Skin of body (tissue), 2 donors: Measurements from ENCODE around the gene PPP1R1B. TPM values are rescaled to one million over a fixed set of nuclear protein-coding genes. Genes with fewer than 3 reads are reported as not detected.

Source experiments
- DNase-seq: peaks from one replicate; lab custom pipeline; 2025; lab: John Stamatoyannopoulos, UW
- total RNA-seq: library from RNA; depleted of rRNA; stranded (reverse); fragments of >200 nt; gene quantifications from one replicate; pipeline ENCODE4 v1.2.3, GENCODE V29; 2014

PPP1R1B gene
- total RNA-seq, 1 donor from 2014 or later: 12.8 TPM

DNA sequence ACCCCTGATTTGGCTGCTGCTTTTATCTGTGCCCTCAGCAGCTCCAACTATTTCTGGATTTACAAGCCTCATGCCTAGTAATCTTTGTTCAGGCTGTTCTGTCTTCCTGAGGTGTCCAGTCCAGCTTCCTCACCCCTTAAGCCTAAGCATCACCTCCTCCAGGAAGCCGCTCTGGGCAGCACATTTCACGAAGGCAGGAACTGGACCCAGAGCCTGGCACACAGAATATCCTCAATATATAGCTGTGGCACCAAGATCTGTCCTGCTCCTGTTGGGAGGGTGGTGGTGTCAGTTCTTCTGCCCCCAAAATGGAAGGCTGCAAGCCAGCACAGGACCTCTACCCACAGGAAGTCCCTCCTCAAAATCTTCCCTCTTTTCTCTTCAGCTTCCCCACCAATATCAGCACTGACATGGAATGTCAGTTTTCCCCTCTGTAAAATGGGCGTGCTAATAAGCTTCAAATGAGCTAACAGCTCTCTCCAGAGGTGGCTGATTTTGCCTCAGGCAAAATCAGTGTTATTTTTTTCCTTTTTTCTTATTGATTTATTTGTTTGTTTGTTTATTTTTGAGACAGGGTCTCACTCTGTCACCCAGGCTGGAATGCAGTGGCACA lies 12.1 kb upstream of the PPP1R1B start:
- DNase-seq: no peak

DNA sequence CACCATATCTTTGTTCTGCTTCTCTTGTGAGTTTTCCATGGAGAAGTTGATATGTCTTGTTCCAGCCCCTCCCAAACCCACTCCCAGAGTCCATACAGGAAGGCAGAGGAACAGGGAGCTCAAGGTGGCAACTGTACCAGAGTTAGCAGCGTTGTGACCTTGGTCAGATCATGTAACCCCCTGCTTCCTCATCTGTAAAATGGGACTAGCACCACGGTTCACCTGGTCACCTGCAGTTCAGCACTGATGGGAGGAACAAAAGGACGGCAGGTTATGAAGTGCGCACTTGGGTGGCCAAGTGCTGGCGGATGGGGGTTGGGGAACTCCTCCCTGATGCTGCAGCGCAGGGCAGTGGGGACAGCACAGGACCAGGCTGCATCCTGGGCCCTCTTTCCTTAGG lies 11.3 kb upstream of the PPP1R1B start:
- no peak for DNase-seq

DNA sequence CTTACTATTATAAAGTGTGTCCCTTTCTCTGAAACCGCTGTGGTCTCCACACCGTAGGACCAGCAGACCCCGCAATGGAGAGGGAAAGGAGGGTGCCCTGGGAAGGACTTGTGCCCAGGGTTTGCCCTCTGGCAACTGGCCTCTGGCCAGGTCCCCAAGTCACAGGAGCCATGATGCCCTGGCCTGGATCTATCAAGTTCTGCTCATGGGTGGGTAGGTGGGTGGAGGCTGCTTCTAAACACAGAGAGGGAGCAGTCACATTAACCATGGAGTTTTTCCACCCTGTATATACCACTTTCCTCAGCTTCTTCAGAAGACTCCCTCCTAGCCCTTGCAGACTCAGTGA lies 9.7 kb upstream of the PPP1R1B start:
- no peak for DNase-seq

DNA sequence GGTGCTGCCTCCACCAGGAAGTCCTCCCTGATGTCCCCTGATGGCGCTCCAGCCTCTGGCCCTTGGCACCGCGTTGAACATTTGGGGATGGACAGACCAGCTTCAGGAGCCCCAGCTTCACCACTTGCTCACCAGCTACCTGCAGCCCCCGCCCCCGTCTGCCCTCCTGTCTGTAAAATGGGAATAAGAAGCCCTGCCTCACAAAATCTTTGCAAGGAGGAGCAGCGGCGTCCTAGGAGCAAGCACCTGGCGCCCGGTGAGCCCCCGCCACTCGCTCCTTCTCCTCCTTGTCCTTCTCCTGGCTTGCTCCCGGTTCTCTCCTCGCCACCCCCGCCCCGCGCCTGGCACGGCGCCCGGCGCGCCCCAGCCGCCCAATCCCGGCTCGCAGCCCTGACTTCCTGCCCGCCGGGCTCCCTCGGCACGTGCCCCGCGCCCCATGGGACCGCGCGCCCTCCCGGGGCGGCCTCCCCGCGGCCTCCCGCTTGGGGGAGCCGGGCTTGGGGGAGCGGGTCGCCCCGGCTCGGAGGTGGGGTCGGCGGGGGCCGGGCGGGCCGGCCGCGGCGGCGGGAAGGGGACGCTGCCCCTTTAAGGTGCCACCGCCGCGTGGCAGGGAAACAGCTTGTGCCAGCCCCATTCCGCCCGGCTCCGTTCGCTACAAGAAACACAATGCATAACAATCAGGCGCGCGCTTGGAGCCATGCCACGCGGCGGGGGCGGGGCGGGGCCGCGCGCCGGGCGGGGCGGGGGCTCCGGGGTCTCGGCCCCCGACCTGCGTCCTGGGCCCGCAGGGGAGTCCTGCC lies 9.1 kb upstream of the PPP1R1B start:
- DNase-seq: no peak

DNA sequence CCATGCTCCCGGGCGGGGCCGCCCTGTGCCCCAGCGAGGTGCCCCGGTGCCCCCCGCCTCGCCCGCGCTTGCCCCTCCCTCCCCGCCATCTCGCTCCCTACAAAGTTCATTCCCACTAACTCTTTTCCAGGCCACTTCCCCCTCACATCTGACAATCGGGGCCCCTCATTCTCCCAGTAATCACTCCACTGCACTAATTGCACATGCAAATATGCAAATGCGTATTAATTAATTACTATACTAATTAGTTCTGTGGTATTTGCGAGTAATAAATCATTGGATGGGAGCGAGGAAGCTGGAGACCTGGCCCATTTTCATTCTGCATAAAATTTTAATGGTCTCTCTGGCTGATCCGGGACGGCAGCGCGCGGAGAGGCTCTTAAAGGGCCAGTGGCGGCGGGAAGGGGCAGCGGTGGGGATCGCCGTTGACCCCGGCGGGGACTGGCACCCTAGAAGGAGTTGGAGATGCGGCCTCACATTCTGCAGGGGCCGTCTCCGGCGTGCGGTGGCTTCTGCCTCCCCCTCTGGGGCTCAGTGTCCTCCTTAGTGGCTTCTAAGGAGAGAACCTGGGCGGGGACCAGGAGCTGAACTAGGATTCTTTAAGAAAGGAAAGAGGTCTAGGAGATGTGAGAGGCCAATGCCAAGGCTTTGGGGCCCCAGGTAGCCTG lies 8.4 kb upstream of the PPP1R1B start:
- no peak for DNase-seq

DNA sequence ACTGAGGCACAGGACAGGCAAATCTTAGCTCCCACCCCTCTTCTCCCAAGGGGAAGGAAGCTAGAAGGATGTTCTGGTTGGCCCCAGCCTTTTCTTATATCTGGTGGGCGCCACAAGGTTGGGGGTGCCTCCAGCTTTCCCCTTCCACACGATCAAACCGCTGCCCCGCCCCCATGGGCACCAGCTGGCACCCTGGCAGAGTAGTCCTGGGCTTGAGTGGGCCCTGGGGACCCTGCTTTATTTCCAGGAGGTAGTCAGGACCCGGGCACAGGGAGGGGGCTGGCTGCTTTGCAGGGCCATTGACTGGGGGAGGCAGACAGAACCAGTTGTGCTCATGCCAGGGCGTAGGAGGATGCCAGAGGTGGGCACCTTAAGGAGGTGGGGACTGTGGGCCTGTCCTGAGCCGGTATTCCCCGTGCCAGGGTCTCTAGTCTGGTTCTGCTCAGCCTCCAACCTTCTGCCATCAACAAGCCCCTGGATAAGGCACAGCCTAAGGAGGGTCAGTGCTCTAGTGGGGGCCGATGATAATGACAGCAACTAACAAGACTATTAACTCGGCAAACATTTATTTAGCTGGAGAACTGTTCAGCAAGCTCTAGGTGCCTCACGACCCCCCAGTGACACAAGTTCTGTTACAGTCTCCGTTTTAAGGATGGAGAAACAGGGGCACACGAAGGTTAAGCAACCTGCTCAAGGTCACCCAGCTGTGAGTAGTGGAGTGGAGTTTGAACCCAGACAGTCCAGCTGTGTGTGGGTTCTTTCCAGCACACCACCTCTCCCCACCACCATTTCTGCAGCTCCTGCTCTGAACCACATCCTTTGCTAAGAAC lies 7.6 kb upstream of the PPP1R1B start:
- no peak for DNase-seq

DNA sequence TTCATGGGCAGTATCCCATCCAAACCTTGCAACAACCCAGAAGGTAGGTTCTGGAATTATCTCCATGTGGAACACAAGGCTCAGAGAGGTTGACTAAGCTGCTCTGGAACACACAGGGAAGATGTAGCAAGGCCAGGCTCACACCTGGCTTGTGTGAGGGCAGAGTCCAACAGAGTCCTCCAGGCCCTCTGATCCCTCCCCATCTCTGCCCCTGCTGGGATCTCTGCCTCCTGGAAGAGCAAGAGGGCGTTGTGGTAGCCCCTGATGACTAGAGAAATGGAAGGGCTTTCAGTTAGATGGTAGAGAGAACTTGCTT lies 7.0 kb upstream of the PPP1R1B start:
- DNase-seq: no peak

DNA sequence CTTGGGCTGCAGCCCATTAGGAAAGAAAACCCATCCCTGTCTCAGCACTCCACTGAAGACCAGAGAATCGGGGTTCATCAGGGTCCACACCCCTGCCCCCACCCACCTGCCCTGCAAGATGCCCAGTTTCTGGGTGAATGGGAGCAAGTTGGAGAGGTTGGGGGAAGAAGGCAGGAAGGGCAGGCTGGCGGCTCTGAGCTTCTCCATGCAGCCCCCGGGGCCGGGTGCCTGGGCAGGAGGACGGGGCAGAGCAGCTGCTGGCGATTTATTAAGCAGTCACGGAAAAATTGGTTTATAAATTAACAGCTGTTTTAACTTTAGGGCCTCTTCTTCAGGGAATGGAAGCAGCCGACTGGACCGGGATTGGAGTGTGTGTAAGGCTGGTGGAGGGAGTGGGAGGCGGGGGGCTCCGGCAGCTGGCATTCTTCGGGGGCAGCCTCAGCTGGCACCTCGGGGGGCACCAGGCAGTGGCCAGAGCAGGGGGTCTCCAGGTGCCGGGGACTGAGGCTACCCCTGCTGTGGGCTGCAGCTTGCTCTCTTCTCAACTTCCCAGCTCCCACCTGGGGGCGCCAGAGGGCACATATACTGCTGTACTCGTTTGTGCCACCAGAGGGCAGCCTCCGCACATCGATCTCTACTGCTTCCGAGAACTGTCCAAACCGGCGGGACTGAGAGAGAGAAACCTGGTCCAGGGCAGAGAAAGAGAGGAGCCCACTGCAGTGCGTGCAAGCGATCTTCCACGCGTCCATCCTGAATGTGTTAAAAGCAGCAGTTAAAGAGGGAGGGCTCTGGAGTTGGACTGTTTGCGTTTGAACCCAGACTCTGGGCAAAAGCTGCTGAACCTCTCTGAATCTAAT lies 5.0 kb upstream of the PPP1R1B start:
- DNase-seq: peak; percentile 87

DNA sequence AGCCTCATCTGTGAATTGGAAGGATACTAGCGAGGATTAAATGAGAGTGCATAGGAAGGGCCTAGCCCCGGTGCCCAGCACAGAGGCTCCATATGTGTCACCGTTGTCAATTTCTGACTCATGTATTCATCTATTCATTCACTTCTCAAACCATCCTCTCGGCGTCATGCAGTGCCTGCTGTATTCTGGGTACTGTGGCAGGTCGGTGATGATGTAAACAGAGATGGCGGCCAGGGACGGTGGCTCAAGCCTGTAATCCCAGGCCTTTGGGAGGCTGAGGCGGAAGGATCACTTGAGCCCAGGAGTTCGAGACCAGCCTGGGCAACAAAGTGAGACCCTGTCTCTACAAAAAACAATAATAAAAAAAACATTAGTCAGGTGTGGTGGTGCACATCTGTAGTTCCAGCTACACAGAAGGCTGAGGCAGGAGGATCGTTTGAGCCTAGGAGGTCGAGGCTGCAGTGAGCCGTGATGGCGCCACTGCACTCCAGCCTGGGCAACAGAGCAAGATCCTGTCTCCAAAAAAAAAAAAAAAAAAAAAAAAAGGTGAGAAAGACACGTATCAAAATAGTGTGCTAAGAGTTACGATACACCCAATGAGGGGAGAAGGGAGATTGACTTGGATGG lies 4.3 kb upstream of the PPP1R1B start:
- no peak for DNase-seq

DNA sequence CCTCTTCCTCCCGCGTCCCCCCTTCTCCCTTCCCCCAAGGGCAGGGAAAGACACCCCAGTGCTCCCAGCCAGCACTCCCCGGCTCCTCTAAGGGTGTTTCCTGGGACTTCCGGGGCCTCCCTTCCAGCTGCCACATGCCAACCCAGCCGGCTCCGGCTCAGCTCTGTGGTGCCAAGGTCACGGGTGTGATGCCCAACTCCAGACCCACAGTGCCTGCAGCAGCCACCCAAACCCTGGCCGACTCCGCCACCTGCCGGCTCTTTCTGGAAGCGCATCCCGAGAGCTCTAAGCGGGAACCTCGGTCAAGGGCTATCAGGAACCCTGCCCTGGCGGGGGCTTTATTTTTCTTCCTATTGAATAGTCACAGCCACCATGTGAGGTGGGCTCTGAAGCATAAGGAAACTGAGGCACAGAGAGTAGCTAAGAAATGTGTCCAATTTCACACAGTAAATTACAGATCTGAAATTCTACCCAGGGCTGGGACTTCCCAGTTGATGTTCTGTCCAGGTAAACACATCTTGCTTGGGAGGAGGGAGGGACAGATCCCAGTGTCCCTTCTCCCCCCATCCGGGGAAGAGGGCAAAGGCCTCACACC lies 3.3 kb upstream of the PPP1R1B start:
- peak; percentile 43 for DNase-seq

DNA sequence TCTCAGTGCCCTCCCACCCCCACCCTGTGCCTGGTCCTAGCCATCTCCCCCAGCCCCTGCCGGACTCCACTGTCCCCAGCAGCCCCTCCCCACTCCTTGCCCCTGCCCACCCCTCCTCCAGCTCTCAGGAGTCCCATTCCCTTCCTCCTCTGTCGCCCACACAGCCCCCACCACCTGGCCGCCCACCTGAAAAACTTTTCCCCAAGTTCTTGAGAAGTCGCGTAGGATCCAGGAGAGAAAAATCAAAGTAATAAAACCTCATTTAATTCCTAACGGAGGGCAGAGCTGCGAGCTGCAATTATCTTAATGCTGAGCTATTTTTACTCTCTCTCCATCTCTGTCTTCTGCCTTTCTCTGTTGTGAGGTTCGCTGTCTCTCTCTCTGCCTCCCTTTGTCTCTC lies 2.4 kb upstream of the PPP1R1B start:
- DNase-seq: no peak

DNA sequence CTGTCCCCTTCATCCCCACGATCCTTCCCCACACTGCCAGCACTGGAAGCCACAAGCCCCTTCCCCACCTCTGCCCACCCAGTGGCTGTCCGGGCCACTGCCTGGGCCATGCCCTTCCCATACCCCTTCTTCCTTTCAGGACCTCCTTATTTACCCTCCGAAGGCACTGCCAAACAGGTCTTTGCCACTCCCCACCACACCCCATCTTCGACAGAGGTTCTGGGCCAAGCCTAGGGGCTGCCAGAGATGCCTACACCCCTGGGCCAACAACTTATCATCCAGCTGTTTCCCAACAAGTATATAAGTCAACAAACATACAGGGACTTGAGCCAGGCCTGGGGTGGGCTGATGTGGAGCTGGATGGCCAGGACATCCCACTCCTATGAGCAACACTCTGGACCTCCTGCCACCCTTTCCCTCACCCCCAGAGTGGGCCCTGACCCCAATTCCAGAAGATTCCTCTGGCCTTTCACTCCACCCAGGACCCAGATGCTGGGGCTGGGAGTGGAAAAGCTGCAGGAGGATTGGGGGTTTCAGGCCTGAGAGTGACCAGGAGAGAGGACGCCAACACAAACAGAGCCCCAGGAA lies 1.5 kb upstream of the PPP1R1B start:
- no peak for DNase-seq

DNA sequence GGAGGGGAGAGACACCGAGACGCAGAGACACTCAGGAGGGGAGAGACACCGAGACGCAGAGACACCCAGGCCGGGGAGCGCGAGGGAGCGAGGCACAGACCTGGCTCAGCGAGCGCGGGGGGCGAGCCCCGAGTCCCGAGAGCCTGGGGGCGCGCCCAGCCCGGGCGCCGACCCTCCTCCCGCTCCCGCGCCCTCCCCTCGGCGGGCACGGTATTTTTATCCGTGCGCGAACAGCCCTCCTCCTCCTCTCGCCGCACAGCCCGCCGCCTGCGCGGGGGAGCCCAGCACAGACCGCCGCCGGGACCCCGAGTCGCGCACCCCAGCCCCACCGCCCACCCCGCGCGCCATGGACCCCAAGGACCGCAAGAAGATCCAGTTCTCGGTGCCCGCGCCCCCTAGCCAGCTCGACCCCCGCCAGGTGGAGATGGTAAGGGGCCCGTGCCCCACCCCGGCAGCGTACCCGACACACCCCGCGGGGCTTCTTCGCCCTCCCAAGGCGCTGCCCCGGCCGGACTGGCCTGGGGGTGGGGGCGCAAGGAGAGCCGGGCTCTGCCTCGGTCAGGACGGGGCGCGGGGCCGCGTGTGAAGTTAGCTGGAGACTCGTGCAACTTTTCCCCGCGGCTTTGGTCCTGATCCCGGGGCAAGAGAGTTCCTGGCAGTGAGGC lies 427 bp downstream of the PPP1R1B start:
- no peak for DNase-seq

DNA sequence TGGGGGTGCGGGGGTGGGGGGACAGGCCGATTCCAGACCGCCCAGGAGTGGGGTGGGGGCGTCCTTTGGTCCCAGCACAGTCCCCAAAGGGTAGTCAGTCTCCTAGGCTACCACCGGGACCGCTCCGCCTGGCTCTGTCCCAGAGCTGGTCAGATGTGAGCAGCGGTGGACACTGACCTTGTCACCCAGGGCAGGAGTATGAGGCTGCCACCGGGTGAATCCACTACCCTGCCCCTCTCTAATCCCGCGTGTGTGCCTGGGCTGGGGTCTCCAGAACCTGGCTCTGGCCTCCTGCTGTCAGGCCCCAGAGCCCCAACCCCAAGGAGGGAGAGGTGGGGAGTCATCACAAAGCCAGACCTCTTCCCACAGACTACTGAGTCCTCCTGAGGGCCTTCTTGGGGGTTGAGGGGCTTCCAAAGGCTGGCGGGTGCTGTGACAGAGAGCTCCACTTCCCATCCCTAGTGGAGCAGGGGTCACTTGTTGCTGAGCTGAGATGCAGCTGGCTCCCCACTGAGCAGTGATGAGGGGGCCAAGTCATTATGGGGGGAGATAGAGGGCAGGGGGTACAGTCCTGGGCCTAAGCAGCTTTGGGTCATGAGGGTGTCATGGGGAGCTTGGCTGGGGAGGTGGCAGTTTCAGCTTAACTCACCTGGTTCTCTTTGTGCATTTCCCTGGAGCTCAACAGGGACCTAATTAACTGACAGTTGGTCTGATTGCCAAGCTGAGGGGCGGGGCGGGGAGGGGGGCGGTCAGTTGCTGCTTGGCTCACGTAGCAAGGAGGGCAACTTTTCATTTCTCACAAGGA lies 1.2 kb downstream of the PPP1R1B start:
- DNase-seq: no peak

DNA sequence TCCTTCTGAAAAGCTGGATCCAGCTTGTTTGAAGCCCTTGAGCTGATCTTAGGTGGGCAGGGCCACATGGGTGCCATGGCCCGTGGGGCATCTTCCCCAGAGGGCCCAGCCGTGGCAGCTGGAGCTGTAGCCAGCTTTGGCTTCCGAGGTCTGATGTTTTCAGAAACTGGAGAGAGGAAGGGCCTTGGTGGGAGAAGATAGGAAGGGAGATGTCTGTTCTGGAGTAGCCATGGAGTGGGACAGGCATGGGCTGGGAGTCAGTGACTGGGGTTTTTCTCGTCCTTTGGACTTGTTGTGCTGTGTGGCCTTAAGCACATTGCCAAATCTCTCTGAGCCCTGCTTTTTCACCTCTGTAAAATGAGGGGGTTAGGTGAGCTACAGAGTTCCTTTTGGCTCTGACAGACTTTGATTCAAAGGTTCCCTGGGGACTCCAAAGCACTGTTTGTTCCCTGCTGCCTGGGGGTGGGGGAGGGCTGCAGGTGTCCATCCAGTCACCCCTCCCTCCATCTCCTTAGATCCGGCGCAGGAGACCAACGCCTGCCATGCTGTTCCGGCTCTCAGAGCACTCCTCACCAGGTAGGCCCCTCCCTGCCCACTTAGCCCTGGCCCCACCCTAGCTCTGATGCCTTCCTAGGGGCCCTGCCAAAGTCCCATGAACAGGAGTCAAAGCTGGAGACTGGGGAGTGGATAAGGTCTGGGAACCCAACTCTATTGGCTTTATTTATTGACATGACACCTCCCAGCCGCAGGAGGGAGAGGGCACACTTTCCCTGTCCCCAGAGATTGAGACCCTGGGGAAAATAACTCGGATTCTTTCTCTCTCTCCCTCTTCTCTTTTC lies 2.1 kb downstream of the PPP1R1B start:
- no peak for DNase-seq

DNA sequence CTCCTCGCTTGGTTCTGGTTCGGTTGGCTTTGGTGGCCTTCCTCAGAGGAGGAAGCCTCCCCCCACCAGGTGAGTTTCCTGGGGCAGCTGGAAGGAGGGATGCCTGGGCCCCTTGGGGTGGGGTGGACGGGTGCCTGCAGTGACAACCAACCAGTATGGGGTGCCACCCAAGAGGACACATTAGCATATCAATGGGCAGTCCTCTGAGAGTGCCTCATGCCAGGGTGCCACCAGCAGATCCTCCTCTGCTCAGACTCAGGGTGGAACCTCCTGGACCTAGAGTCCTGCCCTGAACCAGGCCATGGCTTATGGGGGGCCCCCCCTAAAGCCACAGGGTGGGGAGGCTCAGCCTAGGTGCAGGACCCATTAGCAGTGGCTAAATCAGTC lies 2.7 kb downstream of the PPP1R1B start:
- DNase-seq: no peak

DNA sequence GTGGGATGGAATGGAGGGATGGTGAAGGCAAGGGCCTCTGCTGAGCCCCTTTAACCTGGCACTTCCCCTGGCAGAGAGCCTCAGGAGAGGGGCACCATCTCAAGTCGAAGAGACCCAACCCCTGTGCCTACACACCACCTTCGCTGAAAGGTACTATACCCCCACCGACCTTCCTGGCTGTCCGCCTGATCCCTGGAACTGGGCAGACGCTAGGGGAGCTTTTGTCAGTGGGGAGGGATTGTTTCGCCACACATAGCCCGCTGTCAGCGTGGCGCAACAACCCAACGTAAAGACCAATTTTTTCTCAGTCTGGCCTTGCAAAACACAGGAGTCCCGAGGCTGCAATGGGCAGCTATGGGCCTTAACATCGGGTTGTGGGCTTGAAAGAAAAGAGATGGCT lies 3.1 kb downstream of the PPP1R1B start:
- DNase-seq: no peak

DNA sequence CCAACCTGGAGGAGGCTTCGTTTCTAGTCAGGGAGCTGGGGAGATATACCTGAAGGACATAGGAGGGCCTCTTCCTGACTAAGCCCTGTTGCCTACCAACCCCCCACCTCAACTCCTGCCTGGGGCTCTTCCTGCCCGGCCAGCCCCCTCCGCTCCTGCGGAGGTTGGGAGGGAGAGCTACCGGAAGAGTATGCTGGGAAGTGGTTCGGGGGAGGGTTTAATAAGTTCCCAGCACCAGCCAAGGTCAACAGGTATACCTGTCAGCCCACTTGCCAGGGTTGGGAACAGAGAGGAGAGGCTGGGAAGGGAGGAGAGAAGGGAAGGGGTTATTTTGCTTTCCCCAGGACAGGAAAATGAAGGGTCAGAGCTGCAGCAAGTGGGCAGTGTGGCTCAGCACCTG lies 4.7 kb downstream of the PPP1R1B start:
- no peak for DNase-seq
